A673 (cell line): ENCODE data around the gene MAN1C1. TPM values are rescaled to one million over a fixed set of nuclear protein-coding genes. Genes with fewer than 3 reads are reported as not detected.

Source experiments
- BruUV-seq: library from RNA; stranded (reverse); fragments of 400-500 nt; replicated peaks from 2 replicates; lab custom pipeline; 2021; lab: Mats Ljungman, UMichigan
- CTCF ChIA-PET: fragments of 300-600 bp; sonication (Branson Sonifier 250); formaldehyde crosslinking; loops from one replicate; lab custom pipeline; 2022; ENCODE audit warnings: antibody characterized with exemption; lab: Charles Lee
- POLR2A ChIA-PET: fragments of 300-600 bp; sonication (Branson Sonifier 250); formaldehyde crosslinking; loops from one replicate; lab custom pipeline; 2022; ENCODE audit warnings: antibody characterized with exemption; ENCODE audit not compliant: low non-redundant PET; lab: Charles Lee
- DNase-seq: peaks from one replicate; pipeline ENCODE4 v3.0.0-alpha.2; 2015; ENCODE audit warnings: low spot score
- H3K27ac ChIP-seq: fragments of 200-600 bp; sonication (generic); 2 replicates; pipeline ENCODE4 v1.5.1; 2016; ENCODE audit warnings: mixed run types, low read depth, mild to moderate bottlenecking, mixed read lengths, antibody characterized with exemption, low read length; ENCODE audit not compliant: poor library complexity, severe bottlenecking
- H3K27me3 ChIP-seq: fragments of 200-600 bp; sonication (generic); replicated peaks from 2 replicates; pipeline ENCODE4 v1.6.1; 2017; ENCODE audit warnings: mixed run types, low read depth, mild to moderate bottlenecking, mixed read lengths, antibody characterized with exemption, low read length; ENCODE audit not compliant: insufficient read depth, poor library complexity
- H3K36me3 ChIP-seq: fragments of 200-600 bp; sonication (generic); 2 replicates; pipeline ENCODE4 v1.6.1; 2016; ENCODE audit warnings: mixed run types, mild to moderate bottlenecking, mixed read lengths, antibody characterized with exemption, low read length; ENCODE audit not compliant: insufficient read depth, poor library complexity, severe bottlenecking
- H3K4me1 ChIP-seq: fragments of 200-600 bp; sonication (generic); 2 replicates; pipeline ENCODE4 v1.6.1; 2017; ENCODE audit warnings: mixed run types, mild to moderate bottlenecking, mixed read lengths, antibody characterized with exemption, low read length; ENCODE audit not compliant: insufficient read depth, poor library complexity, severe bottlenecking
- H3K4me3 ChIP-seq: fragments of 200-600 bp; sonication (generic); 2 replicates; pipeline ENCODE4 v1.5.1; 2016; ENCODE audit warnings: low read depth, mixed run types, mild to moderate bottlenecking, mixed read lengths, low read length; ENCODE audit not compliant: poor library complexity, severe bottlenecking
- H3K9me3 ChIP-seq: fragments of 200-600 bp; sonication (generic); 2 replicates; pipeline ENCODE4 v1.6.1; 2016; ENCODE audit warnings: mixed run types, low read depth, mild to moderate bottlenecking, mixed read lengths, antibody characterized with exemption, low read length; ENCODE audit not compliant: poor library complexity, severe bottlenecking
- CTCF ChIP-seq: fragments of 300-800, 200-600 bp; sonication (generic); conservative IDR thresholded peaks from 2 replicates; pipeline ENCODE4 v1.5.1; 2017; ENCODE audit warnings: low read depth, mild to moderate bottlenecking, antibody characterized with exemption, low read length, moderate library complexity, mixed read lengths
- EZH2 ChIP-seq: fragments of 200-600 bp; sonication (generic); IDR thresholded peaks from 2 replicates; pipeline ENCODE4 v1.6.1; 2017; ENCODE audit warnings: borderline replicate concordance, low read depth, mild to moderate bottlenecking, mixed read lengths, antibody characterized with exemption, low read length; ENCODE audit not compliant: poor library complexity, severe bottlenecking
- intact Hi-C: fragments of 100-400 bp; cut with micrococcal nuclease; formaldehyde crosslinking; loops from one replicate; pipeline ENCODE4 v1.10.0; 2022; ENCODE audit not compliant: unreplicated experiment
- total RNA-seq: library from RNA; stranded (reverse); gene quantifications from 2 replicates; pipeline ENCODE4 v1.2.3, GENCODE V29; 2021

Gene MAN1C1
- total RNA-seq, 1 experiment from 2014 or later, result 0.21 TPM

DNA sequence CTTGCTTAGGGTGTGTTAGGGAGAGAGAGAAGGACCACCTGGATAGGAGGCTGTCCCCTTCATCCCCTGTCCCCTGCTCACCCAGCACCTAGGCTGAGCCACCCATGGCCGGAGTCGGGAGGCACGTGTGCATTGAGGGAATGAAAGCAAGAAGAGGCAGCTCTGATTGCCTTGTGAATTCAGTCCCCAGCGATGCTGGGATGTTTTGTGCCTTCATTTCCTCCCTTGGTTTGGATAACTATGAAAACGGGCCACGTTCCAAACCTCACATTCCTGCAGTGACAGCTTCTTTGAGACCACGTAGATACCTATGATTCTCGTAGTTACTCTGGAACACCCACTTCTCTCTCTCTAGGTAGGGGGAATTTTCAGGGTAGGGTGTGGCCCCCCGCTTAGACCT, 67.1 kb downstream of the MAN1C1 start:
- DNase-seq, result no peak
- TF ChIP-seq EZH2 (no peak), CTCF (no peak)
- no peaks in the 10 kb centered on the region for H3K36me3 ChIP-seq
- no peak overlapping the region for H3K27ac ChIP-seq
- ChIA-PET POLR2A (no interaction called here), CTCF (no interaction called here)
- H3K9me3 ChIP-seq, result no peaks in the 10 kb centered on the region
- peaks cover 13% of the 10 kb centered on the region for H3K4me1 ChIP-seq
- intact Hi-C loops, result no loop called here
- no TSS peak for BruUV-seq
- peaks cover 6% of the 10 kb centered on the region for H3K27me3 ChIP-seq
- no peak overlapping the region for H3K4me3 ChIP-seq

DNA sequence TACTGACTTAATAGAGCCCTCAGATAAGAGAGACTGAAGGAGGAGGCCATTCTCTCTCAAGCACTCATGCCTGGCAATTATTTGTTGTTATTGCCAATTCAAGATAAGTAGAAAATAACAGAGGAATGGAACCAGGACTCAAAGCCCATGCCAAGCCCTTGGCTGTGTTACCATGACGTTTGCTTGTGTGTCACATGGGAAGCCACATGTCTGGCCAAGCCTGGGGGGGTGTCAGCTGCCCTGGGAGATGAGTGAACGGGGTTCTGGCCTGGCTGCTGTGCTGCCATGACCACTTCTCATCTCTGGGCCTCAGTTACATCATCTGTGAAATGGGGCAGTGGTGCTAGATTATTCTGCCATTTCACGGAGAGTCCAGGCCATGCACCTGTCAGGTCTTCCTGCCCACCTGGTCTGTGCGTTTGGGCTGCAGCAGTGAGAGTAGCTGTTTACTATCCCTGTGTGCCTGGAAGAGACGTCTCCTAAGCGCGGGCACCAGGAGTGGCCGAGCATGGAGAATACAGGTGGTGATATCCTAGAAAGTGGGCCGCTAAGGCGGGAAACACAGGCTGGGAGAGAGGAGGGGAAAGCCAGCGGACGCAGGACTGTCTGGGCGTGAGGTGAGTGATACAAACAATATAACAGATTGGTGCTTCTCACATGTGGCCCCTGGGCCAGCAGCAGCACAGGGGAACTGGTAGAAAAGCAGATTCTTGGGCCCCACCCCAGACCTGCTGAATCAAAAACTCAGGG, 67.8 kb downstream of the MAN1C1 start:
- ChIA-PET CTCF (no interaction called here), POLR2A (no interaction called here)
- Histone ChIP-seq H3K27me3 (peaks cover 6% of the 10 kb centered on the region), H3K4me3 (no peak overlapping the region), H3K36me3 (no peaks in the 10 kb centered on the region), H3K27ac (no peak overlapping the region), H3K9me3 (no peaks in the 10 kb centered on the region), H3K4me1 (peaks cover 17% of the 10 kb centered on the region)
- intact Hi-C loops, result no loop called here
- TF ChIP-seq CTCF, result no peak
- no peak for TF ChIP-seq EZH2
- DNase-seq, result no peak
- BruUV-seq, result no TSS peak

- Histone ChIP-seq H3K27me3 (peaks cover 6% of the 10 kb centered on the region), H3K36me3 (no peaks in the 10 kb centered on the region), H3K4me1 (peaks cover 17% of the 10 kb centered on the region), H3K9me3 (no peaks in the 10 kb centered on the region), H3K27ac (no peak overlapping the region), H3K4me3 (no peak overlapping the region)
- CTCF ChIA-PET, result no interaction called here
- BruUV-seq, result no TSS peak
- intact Hi-C loops, result no loop called here
- DNase-seq, result no peak
- TF ChIP-seq EZH2 (no peak), CTCF (no peak)
- POLR2A ChIA-PET, result no interaction called here
Observed at GRCh38 chr1:25685211-25685750, 68.7 kb downstream of the MAN1C1 start.
